GM06990 (cell line): ENCODE data around the gene NDUFB5.
"Not testable (repeated sequence)": the region's sequence is repeated elsewhere in the genome, so short reads cannot be mapped to it uniquely, and the experiment has no call there.

ENCODE experiments used
- DNase-seq: peaks from one replicate; pipeline ENCODE4 v3.0.0-alpha.2; 2011; ENCODE audit not compliant: insufficient read length; ENCODE audit errors: extremely low read depth
- H3K27me3 ChIP-seq: replicated peaks from 2 replicates; pipeline ENCODE4 v1.6.0; 2011; ENCODE audit warnings: low read length; ENCODE audit not compliant: control insufficient read depth, insufficient read depth
- H3K36me3 ChIP-seq: 2 replicates; pipeline ENCODE4 v1.5.1; 2011; ENCODE audit warnings: low read length; ENCODE audit not compliant: control insufficient read depth, insufficient read depth
- H3K4me3 ChIP-seq: replicated peaks from 2 replicates; pipeline ENCODE4 v1.5.1; 2011; ENCODE audit warnings: low read depth, mild to moderate bottlenecking, control low read depth, low read length
- TF ChIP-seq, protein P1 (sequence below): IDR thresholded peaks from 2 replicates; pipeline ENCODE4 v1.5.1; 2011; ENCODE audit warnings: low read length, control low read depth, mild to moderate bottlenecking, inconsistent platforms; ENCODE audit not compliant: insufficient read depth, poor library complexity, severe bottlenecking

The NDUFB5 gene

DNA sequence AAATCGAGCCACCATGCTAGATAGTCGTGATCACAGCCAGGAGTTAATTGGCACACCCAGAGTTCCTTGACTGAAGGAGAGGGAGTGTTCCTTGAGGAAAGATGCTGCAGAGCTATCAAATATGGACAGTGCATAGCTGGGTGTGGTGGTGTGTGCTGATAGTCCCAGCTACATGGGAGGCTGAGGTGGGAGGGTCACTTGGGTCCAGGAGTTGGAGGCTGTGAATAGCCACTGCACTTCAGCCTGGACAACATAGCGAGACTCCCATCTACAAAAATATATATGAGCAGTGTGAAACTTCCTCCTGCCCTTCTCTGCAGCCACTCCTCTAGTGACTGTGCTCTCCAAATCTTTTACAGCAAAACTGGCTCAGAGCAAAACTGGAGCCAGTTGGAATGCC, 38.3 kb downstream of the NDUFB5 start:
- Histone ChIP-seq H3K4me3 (no peak overlapping the region), H3K36me3 (no peaks in the 10 kb centered on the region), H3K27me3 (no peaks in the 10 kb centered on the region)
- no peak for DNase-seq
- TF ChIP-seq, protein P1, sequence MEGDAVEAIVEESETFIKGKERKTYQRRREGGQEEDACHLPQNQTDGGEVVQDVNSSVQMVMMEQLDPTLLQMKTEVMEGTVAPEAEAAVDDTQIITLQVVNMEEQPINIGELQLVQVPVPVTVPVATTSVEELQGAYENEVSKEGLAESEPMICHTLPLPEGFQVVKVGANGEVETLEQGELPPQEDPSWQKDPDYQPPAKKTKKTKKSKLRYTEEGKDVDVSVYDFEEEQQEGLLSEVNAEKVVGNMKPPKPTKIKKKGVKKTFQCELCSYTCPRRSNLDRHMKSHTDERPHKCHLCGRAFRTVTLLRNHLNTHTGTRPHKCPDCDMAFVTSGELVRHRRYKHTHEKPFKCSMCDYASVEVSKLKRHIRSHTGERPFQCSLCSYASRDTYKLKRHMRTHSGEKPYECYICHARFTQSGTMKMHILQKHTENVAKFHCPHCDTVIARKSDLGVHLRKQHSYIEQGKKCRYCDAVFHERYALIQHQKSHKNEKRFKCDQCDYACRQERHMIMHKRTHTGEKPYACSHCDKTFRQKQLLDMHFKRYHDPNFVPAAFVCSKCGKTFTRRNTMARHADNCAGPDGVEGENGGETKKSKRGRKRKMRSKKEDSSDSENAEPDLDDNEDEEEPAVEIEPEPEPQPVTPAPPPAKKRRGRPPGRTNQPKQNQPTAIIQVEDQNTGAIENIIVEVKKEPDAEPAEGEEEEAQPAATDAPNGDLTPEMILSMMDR: no peak

DNA sequence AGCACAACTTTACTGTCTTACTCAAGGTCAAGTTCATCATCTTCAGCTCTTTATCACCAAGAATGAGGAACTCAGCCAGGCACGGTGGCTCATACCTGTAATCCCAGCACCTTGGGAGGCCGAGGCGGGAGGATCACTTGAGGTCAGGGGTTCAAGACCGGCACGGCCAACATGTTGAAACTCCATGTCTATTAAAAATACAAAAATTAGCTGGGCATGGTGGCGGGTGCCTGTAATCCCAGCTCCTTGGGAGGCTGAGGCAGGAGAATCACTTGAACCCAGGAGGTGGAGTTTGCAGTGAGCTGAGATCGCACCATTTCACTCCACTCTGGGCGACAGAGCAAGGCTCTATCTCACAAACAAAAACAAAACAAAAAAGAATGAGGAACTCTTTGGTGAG, 39.2 kb downstream of the NDUFB5 start:
- H3K4me3 ChIP-seq, H3K27me3 ChIP-seq: not testable (repeated sequence)

DNA sequence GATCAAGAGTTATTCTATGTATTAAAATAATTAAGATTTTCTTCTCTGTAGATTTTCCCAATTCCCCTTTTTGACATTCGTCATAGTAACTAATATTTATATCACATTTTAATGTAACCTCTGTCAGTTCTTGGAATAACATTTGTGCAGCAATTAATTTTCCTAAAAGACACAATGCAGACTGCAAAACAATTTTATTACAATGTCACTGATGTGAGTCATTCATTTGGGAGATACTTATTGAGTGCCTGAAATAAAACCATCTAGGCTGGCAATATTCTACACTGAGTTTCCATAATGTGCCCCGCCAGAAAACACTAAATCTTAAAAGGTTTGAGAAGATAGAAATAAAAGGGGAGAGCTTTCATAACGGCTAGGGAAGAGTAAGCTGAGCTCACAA, 41.6 kb downstream of the NDUFB5 start:
- Histone ChIP-seq H3K36me3 (no peaks in the 10 kb centered on the region), H3K4me3 (no peak overlapping the region), H3K27me3 (no peaks in the 10 kb centered on the region)
- TF ChIP-seq, protein P1: no peak
- DNase-seq: no peak

More for the DNA sequence above, 39.2 kb downstream of the NDUFB5 start:
- DNase-seq, H3K36me3 ChIP-seq: not testable (repeated sequence)

DNA sequence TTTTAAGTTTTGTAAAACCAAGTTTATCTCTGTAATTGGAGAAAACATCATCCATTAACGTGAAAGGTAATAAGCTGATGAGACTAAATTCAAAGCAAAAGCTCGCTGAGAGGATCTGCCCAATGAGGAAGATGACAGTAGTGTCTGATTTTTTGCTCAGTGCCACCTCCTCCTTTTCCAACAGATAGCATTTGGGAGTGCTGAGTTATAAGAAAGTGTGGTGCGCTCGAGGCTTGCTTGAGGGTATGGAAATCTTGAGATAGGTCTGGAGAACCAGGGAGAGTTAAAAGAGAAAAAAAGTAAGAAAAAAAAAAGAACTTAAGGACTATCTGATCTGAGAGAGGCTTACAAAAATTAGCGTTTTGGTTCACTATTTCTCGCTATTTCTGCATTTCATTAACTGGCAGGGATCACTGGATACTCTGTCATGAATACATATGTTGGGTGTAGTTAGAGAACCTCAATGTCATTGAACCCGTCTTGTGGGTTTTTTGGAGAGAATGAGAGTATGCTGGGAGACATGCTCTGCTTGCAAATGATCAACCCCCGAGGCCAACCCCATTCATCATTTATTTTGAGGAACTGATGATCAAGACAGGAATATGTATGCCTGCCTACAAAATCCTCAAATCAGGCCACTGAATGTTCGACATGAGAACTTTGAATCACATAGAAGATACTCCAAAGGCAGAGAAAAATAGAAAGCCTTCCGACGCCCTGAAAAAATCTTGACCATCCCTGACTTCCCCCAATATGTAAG, 47.3 kb downstream of the NDUFB5 start:
- H3K27me3 ChIP-seq: no peaks in the 10 kb centered on the region
- no peaks in the 10 kb centered on the region for H3K36me3 ChIP-seq
- no peak for DNase-seq
- peak overlapping the region; percentile 64 for H3K4me3 ChIP-seq
- TF ChIP-seq, protein P1: no peak

DNA sequence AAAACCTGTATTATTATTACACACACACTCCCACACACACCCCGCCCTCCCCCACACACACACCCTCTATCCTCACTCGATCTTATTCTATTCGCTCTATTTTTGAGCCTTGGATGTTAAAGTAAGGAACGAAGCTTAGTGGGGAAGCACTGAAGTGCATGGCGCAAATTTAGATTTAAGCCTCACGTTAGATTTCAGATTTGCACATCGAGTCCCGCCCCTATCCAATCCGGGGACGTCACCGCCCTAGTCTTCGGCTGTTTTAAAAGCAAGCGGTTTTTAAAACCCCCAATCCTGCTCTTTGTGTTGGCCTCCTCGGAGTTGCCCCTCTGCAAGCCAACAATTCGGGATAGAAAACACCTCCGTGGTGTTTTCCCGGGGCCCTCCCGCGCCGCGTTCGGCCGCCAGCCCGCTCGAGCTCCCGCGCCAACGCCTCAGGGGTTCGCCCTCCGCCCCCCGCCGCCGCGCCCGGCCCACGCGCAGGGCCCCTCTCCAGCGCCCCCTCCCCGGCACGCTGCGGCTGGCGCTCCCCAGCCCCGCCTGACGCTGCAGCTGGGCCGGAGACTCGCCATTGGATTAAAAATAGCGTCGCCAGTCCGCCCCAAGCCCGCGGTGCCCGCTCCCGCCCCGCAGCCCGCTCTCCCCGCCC, 48.0 kb downstream of the NDUFB5 start, which contains the start of gene USP13:
Gene USP13, plus strand, starts transcription at position 594 of the 649 bp plus-strand sequence. CDS start 186 bp downstream, outside the sequence.
- DNase-seq: peak; percentile 81
- no peaks in the 10 kb centered on the region for H3K36me3 ChIP-seq
- TF ChIP-seq, protein P1: no peak
- H3K4me3 ChIP-seq: peak within 1 kb of the TSS; percentile 83
- no peaks in the 10 kb centered on the region for H3K27me3 ChIP-seq

DNA sequence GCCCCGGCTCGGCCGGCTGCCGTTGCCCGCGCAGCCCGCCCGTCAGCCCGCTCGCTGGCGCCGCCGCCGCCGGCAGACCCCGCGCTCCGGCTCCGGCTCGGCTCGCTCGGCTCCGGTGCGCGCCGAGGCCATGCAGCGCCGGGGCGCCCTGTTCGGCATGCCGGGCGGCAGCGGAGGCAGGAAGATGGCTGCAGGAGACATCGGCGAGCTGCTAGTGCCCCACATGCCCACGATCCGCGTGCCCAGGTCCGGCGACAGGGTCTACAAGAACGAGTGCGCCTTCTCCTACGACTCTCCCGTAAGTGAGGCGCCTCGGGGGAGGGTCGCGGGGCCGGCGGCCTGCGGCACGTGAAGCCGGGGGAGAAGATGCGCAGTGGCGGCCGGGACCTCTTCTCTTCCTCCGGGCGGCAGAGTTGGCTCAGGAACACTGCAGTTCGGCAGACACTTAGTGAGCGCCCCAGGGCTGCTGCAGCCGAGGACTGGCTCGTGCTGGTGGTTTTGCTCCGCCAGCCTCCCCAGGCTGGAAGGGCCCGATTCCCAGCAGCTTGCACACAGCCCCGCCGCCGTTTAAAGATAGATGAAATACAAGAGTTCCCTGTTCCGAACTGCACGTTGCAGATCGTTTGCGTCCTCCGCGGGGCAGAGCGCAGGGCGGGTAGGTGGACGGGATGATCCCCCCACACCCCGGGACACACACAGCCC, 48.7 kb downstream of the NDUFB5 start:
- TF ChIP-seq, protein P1: no peak
- DNase-seq: peak; percentile 84
- Histone ChIP-seq H3K4me3 (peak overlapping the region; percentile 83), H3K27me3 (no peaks in the 10 kb centered on the region), H3K36me3 (no peaks in the 10 kb centered on the region)
